MM.1S (cell line): Measurements from ENCODE around the gene CLMP.

ENCODE experiments used
- DNase-seq: peaks from one replicate; pipeline ENCODE4 v3.0.0-alpha.2; 2015
- H2AFZ ChIP-seq: fragments of 300-600 bp; sonication (generic); 2 replicates; pipeline ENCODE4 v1.6.0; 2016; ENCODE audit warnings: antibody characterized with exemption, low read length
- H3F3A ChIP-seq: fragments of 300-600 bp; sonication (generic); 2 replicates; pipeline ENCODE4 v1.6.1; 2016; ENCODE audit warnings: mild to moderate bottlenecking, antibody characterized with exemption, low read length, moderate library complexity, mixed read lengths; ENCODE audit not compliant: insufficient read depth
- H3K27ac ChIP-seq: fragments of 300-600 bp; sonication (generic); 2 replicates; pipeline ENCODE4 v1.5.1; 2016; ENCODE audit warnings: mild to moderate bottlenecking, low read length
- H3K27me3 ChIP-seq: fragments of 300-600 bp; sonication (generic); replicated peaks from 2 replicates; pipeline ENCODE4 v1.6.0; 2016; ENCODE audit warnings: low read length; ENCODE audit not compliant: insufficient read depth
- H3K36me3 ChIP-seq: fragments of 300-600 bp; sonication (generic); replicated peaks from 2 replicates; pipeline ENCODE4 v1.6.1; 2016; ENCODE audit warnings: mild to moderate bottlenecking, low read length, mixed read lengths; ENCODE audit not compliant: insufficient read depth
- H3K4me1 ChIP-seq: fragments of 300-600 bp; sonication (generic); 2 replicates; pipeline ENCODE4 v1.6.1; 2016; ENCODE audit warnings: low read length, mixed read lengths
- H3K4me2 ChIP-seq: fragments of 300-600 bp; sonication (generic); 2 replicates; pipeline ENCODE4 v1.6.0; 2016; ENCODE audit warnings: low read depth, low read length
- H3K4me3 ChIP-seq: fragments of 300-600 bp; sonication (generic); 2 replicates; pipeline ENCODE4 v1.5.1; 2016; ENCODE audit warnings: low read length, mixed read lengths
- H3K79me2 ChIP-seq: fragments of 300-600 bp; sonication (generic); 2 replicates; pipeline ENCODE4 v1.6.1; 2016; ENCODE audit warnings: mixed run types, low read length, mixed read lengths
- H3K9ac ChIP-seq: fragments of 300-600 bp; sonication (generic); 2 replicates; pipeline ENCODE4 v1.6.1; 2016; ENCODE audit warnings: low read length, mixed read lengths
- H3K9me2 ChIP-seq: fragments of 300-600 bp; sonication (generic); replicated peaks from 2 replicates; pipeline ENCODE4 v1.6.1; 2016; ENCODE audit warnings: mild to moderate bottlenecking, low read length, mixed read lengths; ENCODE audit not compliant: insufficient read depth
- H3K9me3 ChIP-seq: fragments of 300-600 bp; sonication (generic); replicated peaks from 2 replicates; pipeline ENCODE4 v1.6.1; 2016; ENCODE audit warnings: mild to moderate bottlenecking, low read length, mixed read lengths; ENCODE audit not compliant: insufficient read depth
- H4K20me1 ChIP-seq: fragments of 300-600 bp; sonication (generic); 2 replicates; pipeline ENCODE4 v1.6.1; 2016; ENCODE audit warnings: mild to moderate bottlenecking, low read length, moderate library complexity, mixed read lengths; ENCODE audit not compliant: insufficient read depth
- EZH2 ChIP-seq: fragments of 300-600 bp; sonication (generic); optimal IDR thresholded peaks from 2 replicates; pipeline ENCODE3; 2017; ENCODE audit warnings: low read depth, mild to moderate bottlenecking, antibody characterized with exemption, low read length, mixed read lengths
- EZH2phosphoT487 ChIP-seq: fragments of 300-600 bp; sonication (generic); IDR thresholded peaks from 2 replicates; pipeline ENCODE4 v1.6.1; 2018; ENCODE audit warnings: antibody characterized with exemption, low read length
- TF ChIP-seq, protein P1 (sequence below): fragments of 300-600 bp; sonication (generic); IDR thresholded peaks from 2 replicates; pipeline ENCODE4 v1.5.1; 2016; ENCODE audit warnings: antibody characterized with exemption, low read length, mixed read lengths

The CLMP gene

DNA sequence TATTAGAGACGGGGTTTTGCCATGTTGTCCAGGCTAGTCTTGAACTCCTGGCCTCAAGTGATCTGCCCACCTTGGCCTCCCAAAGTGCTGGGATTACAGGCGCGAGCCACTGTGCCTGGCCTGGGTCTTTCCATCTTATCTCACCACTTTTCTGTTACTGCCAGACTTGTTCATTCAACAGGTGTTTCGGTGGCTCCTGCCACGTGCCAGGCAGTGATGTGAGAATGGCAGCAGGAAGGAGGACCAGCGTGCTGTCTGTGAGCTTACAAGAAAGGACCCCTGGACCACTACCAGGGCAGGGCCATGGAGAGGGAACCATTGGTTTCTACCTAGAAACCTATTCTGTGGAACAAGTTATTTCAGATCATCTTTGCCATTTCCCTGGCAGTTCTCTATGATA, 44.2 kb downstream of the CLMP start:
- no peak overlapping the region for H2AFZ ChIP-seq
- H3K4me2 ChIP-seq: no peak overlapping the region
- H3K27me3 ChIP-seq: no peaks in the 10 kb centered on the region
- H3K27ac ChIP-seq: no peak overlapping the region
- DNase-seq: no peak
- no peaks in the 10 kb centered on the region for H3K4me1 ChIP-seq
- no peaks in the 10 kb centered on the region for H3K9me3 ChIP-seq
- no peak for TF ChIP-seq EZH2
- TF ChIP-seq, protein P1, sequence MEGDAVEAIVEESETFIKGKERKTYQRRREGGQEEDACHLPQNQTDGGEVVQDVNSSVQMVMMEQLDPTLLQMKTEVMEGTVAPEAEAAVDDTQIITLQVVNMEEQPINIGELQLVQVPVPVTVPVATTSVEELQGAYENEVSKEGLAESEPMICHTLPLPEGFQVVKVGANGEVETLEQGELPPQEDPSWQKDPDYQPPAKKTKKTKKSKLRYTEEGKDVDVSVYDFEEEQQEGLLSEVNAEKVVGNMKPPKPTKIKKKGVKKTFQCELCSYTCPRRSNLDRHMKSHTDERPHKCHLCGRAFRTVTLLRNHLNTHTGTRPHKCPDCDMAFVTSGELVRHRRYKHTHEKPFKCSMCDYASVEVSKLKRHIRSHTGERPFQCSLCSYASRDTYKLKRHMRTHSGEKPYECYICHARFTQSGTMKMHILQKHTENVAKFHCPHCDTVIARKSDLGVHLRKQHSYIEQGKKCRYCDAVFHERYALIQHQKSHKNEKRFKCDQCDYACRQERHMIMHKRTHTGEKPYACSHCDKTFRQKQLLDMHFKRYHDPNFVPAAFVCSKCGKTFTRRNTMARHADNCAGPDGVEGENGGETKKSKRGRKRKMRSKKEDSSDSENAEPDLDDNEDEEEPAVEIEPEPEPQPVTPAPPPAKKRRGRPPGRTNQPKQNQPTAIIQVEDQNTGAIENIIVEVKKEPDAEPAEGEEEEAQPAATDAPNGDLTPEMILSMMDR: no peak
- H3K9me2 ChIP-seq: no peaks in the 10 kb centered on the region
- no peaks in the 10 kb centered on the region for H4K20me1 ChIP-seq
- no peaks in the 10 kb centered on the region for H3K79me2 ChIP-seq
- H3F3A ChIP-seq: no peaks in the 10 kb centered on the region
- no peaks in the 10 kb centered on the region for H3K36me3 ChIP-seq
- no peak overlapping the region for H3K4me3 ChIP-seq
- H3K9ac ChIP-seq: no peak overlapping the region

DNA sequence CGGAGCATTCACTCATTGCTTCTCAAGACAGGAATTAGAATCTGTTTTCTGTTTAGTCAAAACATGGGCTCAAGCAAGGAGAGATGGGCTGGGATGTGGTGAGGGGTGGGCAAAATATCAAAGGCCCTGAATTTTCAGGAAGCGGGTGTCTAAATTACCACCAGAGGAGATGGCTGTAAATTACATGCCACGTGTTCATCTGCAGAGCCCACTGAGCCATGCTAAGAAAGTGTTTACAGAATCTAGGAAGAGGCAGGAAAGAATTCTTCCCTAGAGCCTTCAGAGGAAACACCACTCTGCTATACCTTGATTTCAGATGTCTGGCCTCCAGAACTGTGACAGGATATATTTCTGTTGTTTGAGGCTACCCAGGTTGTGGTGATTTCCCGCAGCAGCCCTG, 46.1 kb downstream of the CLMP start:
- H3K27me3 ChIP-seq: no peaks in the 10 kb centered on the region
- no peaks in the 10 kb centered on the region for H3K79me2 ChIP-seq
- H3K4me3 ChIP-seq: no peak overlapping the region
- H3K9me3 ChIP-seq: no peaks in the 10 kb centered on the region
- no peak overlapping the region for H3K9ac ChIP-seq
- no peaks in the 10 kb centered on the region for H3F3A ChIP-seq
- DNase-seq: no peak
- no peaks in the 10 kb centered on the region for H3K9me2 ChIP-seq
- H3K4me2 ChIP-seq: no peak overlapping the region
- H3K27ac ChIP-seq: no peak overlapping the region
- TF ChIP-seq EZH2: no peak
- TF ChIP-seq, protein P1: no peak
- no peak for TF ChIP-seq EZH2phosphoT487
- H3K4me1 ChIP-seq: no peaks in the 10 kb centered on the region
- no peaks in the 10 kb centered on the region for H3K36me3 ChIP-seq
- no peaks in the 10 kb centered on the region for H4K20me1 ChIP-seq
- no peak overlapping the region for H2AFZ ChIP-seq

DNA sequence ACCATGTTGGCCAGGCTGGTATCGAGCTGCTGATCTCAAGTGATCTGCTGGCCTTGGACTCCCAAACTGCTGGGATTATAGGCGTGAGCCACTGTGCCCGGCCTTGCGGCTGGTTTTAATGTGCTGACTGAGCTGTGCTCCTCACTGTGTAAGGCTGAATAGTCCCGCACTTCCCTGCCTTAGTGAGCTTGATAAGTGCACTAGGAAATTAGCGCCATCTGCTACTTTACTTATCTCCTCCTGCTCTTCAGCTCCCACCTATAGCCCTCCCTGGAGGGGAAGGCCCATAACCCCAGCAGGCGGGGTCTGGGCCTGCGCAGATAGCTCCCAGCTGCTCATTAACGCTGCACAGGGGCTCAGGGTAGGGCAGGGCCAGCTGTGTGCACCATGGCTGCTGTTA, 49.4 kb downstream of the CLMP start:
- Histone ChIP-seq H3K36me3 (no peaks in the 10 kb centered on the region), H3K4me1 (no peaks in the 10 kb centered on the region), H3K27me3 (no peaks in the 10 kb centered on the region), H3K27ac (no peak overlapping the region), H3K9ac (no peak overlapping the region), H3K4me2 (no peak overlapping the region), H2AFZ (no peak overlapping the region), H3K79me2 (no peaks in the 10 kb centered on the region), H4K20me1 (no peaks in the 10 kb centered on the region), H3K9me3 (no peaks in the 10 kb centered on the region), H3F3A (no peaks in the 10 kb centered on the region), H3K9me2 (no peaks in the 10 kb centered on the region), H3K4me3 (no peak overlapping the region)
- no peak for DNase-seq
- TF ChIP-seq, protein P1: no peak
- no peak for TF ChIP-seq EZH2phosphoT487
- no peak for TF ChIP-seq EZH2

DNA sequence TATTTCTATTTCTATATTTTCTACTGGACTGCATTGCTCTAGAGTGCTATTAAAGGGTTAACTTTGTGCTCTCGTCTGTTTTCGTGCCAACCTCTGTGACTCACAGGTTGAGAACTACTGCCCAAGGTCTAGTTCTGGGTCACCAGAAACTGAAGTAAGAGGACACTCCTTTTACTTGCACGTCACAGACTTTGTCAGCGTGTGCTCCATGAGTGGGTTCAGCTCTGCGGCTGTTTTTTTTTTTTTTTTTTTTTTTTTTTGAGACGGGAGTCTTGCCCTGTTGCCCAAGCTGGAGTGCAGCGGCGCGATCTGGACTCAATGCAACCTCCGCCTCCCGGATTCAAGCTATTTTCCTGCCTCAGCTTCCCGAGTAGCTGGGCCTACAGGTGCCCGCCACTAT, 49.8 kb downstream of the CLMP start:
- Histone ChIP-seq H4K20me1 (no peaks in the 10 kb centered on the region), H3F3A (no peaks in the 10 kb centered on the region), H3K27ac (no peak overlapping the region), H3K9me3 (no peaks in the 10 kb centered on the region), H3K4me2 (no peak overlapping the region), H3K36me3 (no peaks in the 10 kb centered on the region), H3K4me1 (no peaks in the 10 kb centered on the region), H3K9ac (no peak overlapping the region), H3K79me2 (no peaks in the 10 kb centered on the region), H3K4me3 (no peak overlapping the region), H3K27me3 (no peaks in the 10 kb centered on the region), H2AFZ (no peak overlapping the region), H3K9me2 (no peaks in the 10 kb centered on the region)
- TF ChIP-seq, protein P1: no peak
- TF ChIP-seq EZH2phosphoT487 (no peak), EZH2 (no peak)
- no peak for DNase-seq
